NCI-H1105 (cell line): ENCODE data around the gene SCYL1.

Experiments
- DNase-seq: peaks from one replicate; lab custom pipeline; 2025; lab: John Stamatoyannopoulos, UW

The SCYL1 gene

DNA sequence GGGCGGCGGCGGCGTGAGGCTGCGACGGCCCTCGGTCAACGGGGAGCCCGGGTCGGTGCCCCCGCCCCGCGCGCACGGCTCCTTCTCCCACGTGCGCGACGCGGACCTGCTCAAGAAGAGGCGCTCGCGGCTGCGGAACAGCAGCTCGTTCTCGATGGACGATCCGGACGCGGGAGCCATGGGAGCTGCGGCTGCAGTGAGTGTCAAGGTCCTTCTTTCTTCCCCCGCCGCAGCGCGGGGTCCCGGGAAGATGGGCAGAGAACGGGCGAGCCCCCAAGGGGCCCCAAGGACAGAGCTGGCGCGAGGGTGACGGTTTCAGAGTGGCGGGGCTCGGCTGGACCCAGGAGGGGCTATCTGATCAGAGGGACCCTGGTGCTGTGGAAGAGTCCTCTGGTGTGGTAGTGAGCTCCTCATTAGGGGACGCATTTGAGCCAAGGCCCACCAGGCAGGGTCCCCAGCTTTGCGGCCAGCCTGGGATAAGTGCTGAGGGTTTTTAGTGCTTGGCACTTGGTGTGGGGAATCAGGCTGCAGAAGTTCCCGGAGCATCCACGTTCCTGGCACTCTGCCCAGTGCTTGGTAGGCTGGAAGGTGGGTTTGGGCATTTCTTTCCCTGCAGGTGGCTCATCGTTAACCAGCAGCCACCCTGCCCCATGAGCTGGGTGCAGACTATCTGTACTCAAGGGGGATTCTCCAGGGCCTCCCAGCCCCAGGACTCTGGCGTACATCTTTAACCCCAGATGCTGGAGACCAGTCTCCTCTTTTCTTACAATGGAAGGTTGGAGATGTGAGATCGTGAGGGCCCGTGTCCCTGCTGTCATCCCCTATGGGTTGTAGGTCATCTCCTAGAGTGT is 60.7 kb downstream of the SCYL1 start:
- DNase-seq, result peak; percentile 37

DNA sequence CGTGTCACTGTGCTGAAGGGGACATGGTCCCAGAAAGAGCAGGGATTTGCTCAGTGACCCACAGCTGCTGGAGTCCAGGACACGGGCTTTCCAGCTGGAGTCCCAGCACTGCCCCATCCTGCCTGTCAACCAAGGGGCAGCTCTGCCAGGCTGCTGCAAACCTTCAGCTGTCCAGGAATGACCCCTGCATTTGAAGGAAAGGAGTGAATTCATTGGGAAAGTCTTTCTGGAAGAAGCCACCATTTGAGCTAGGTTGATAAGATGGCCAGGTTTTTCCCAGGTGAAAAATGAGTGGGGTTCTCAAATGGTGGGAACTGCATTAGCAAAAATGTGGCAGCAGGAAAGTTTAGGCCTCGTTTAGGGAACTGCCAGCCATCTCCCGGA is 61.4 kb downstream of the SCYL1 start:
- no peak for DNase-seq

DNA sequence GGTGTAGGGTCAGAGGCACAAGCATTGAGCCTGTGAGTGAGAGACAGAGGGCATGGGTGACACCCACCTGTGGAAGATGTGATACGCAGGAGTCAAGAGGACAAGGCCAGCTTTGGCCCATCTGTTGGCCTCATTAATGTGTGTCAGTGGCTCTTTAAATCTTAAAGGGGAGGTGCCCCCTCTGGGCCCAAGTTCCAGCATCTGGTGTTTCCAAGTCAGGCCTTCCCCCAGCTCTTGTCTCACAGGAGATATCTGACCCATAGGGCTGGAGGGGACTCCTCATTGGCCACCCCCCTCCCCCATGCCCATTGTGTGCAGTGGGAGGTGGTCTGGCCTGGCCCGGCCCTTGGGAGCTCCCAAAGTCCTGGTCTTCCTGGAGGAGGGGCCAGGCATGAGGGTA is 61.8 kb downstream of the SCYL1 start:
- DNase-seq, result no peak
